ENCODE measurements around the gene FSIP2. TPM values are rescaled to one million over a fixed set of nuclear protein-coding genes. Genes with fewer than 3 reads are reported as not detected.

The FSIP2 gene
- total RNA-seq, 1 donor from 2014 or later = 1.2 TPM

GRCh38 chr2:185734658-185735057 lies 3.9 kb upstream of the FSIP2 start:
- H3K4me3 ChIP-seq = no peak overlapping the region
- no peaks in the 10 kb centered on the region for H3K27me3 ChIP-seq
- intact Hi-C loops (cut with DNase I) = no loop called here
- no peaks in the 10 kb centered on the region for H3K36me3 ChIP-seq
- H3K4me1 ChIP-seq = no peaks in the 10 kb centered on the region
- no peak overlapping the region for H3K27ac ChIP-seq
- TF ChIP-seq POLR2A (IDR thresholded peaks at IDR 0.05) = no peak
- TF ChIP-seq, protein P1, sequence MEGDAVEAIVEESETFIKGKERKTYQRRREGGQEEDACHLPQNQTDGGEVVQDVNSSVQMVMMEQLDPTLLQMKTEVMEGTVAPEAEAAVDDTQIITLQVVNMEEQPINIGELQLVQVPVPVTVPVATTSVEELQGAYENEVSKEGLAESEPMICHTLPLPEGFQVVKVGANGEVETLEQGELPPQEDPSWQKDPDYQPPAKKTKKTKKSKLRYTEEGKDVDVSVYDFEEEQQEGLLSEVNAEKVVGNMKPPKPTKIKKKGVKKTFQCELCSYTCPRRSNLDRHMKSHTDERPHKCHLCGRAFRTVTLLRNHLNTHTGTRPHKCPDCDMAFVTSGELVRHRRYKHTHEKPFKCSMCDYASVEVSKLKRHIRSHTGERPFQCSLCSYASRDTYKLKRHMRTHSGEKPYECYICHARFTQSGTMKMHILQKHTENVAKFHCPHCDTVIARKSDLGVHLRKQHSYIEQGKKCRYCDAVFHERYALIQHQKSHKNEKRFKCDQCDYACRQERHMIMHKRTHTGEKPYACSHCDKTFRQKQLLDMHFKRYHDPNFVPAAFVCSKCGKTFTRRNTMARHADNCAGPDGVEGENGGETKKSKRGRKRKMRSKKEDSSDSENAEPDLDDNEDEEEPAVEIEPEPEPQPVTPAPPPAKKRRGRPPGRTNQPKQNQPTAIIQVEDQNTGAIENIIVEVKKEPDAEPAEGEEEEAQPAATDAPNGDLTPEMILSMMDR (IDR thresholded peaks at IDR 0.05) = no peak
- no peak for TF ChIP-seq POLR2AphosphoS5 (IDR thresholded peaks at IDR 0.05; ENCODE audit: insufficient read depth in 1 of 2, low read depth in 1 of 2)
- H3K9me3 ChIP-seq = no peaks in the 10 kb centered on the region
- no peak for DNase-seq (ENCODE audit: extremely low spot score in 2 of 2)

DNA sequence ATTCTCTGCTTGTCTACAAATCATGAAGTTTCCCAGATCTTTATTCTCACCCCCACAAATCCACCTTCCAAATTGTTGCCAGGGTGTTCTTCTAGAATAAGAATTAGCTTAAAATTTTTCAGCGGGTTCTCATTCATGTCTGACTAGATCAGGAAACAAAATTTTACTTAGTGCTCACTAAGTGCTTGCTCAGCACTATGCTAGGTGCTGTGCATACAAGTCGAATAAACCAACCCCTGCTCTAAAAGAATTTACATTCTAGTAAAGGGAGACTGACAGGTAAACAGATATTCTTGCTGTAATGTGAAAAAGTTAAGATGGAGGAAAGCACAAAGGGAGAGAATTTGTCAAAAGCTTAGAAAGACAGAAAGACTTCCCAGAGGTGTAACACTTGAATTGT lies 2.4 kb upstream of the FSIP2 start:
- TF ChIP-seq POLR2AphosphoS5 (IDR thresholded peaks at IDR 0.05; ENCODE audit: insufficient read depth in 1 of 2, low read depth in 1 of 2) (no peak), POLR2A (IDR thresholded peaks at IDR 0.05) (no peak)
- TF ChIP-seq, protein P1 (IDR thresholded peaks at IDR 0.05) = no peak
- Histone ChIP-seq H3K4me1 (no peaks in the 10 kb centered on the region), H3K27me3 (no peaks in the 10 kb centered on the region), H3K4me3 (no peak overlapping the region), H3K27ac (no peak overlapping the region), H3K9me3 (no peaks in the 10 kb centered on the region), H3K36me3 (no peaks in the 10 kb centered on the region)
- no peak for DNase-seq (ENCODE audit: extremely low spot score in 2 of 2)
- intact Hi-C loops (cut with DNase I) = no loop called here

DNA sequence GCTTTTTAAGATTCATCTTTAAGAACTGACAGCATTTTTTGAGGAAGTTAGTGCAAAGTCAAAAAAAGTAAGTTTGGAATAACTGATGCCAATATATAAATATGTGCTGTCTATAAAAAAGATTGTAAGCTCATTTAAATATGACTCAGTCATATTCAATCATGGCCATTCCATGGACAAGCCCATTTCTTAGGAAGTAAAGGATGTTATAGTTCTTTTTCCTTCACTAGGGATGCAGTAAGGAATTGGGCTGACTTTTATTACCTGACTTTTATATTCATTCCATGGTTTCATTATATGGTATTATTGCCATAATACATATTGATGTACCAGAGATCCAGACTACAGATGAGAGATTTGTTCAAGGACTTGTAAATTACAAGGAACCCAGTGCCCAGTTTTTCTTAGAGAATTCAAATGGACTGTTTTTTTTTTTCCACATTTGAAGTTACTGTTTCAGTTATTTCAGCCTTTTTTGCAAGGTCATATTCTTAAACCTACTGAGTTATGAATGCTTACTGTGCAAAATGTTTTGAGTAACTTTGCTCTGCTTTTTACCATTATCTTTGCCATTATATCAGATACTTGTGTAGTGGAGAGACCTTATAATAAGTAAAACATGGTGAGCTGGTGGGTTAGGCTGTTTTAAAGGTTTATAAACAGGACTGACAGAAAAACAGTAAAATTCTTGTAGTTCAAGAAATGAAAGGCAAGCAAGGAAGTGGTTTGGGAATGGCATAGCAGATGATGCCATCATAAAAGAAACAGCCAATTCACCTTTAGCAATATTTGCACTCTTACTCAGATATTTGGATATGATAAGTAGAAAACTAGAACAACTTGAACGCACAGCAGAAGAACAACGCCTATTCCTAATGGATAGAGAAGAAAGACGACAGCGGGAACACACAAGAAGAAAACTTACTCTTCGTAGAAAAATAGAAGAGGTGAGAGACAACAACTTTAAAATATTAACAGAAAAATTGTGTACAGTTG lies 7.6 kb downstream of the FSIP2 start:
- Histone ChIP-seq H3K4me1 (no peaks in the 10 kb centered on the region), H3K27ac (no peak overlapping the region), H3K4me3 (no peak overlapping the region), H3K9me3 (no peaks in the 10 kb centered on the region), H3K36me3 (no peaks in the 10 kb centered on the region), H3K27me3 (no peaks in the 10 kb centered on the region)
- TF ChIP-seq, protein P1 (IDR thresholded peaks at IDR 0.05) = no peak
- TF ChIP-seq POLR2AphosphoS5 (IDR thresholded peaks at IDR 0.05; ENCODE audit: insufficient read depth in 1 of 2, low read depth in 1 of 2) = no peak
- TF ChIP-seq POLR2A (IDR thresholded peaks at IDR 0.05) = no peak
- intact Hi-C loops (cut with DNase I) = loop anchor here (5.0 kb wide), 1 partner anchor 1914 kb away; no protein-coding TSS in a partner anchor
- no peak for DNase-seq (ENCODE audit: extremely low spot score in 2 of 2)

DNA sequence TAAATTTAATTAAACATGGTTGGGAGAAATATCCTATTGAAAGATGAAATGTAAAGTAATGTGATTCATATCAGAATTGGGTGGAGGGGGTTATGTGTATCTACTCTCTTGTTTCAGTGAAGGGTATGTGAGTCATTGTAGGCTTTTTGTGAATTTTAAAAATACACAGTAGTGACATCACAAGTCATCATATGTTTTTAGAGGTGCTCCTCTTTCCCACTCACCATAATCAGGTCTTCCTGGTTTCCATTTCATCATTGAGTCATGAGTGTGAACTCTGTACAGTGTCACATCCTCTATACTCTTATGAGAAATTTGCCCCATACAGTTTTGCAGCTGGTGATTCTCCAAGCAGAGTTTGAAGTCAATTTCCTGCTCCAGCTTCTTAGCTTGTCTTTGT lies 18.8 kb downstream of the FSIP2 start:
- DNase-seq (ENCODE audit: extremely low spot score in 2 of 2) = no peak
- H3K27me3 ChIP-seq = no peaks in the 10 kb centered on the region
- intact Hi-C loops (cut with DNase I) = no loop called here
- no peaks in the 10 kb centered on the region for H3K4me1 ChIP-seq
- no peak overlapping the region for H3K27ac ChIP-seq
- H3K36me3 ChIP-seq = no peaks in the 10 kb centered on the region
- no peak for TF ChIP-seq POLR2A (IDR thresholded peaks at IDR 0.05)
- TF ChIP-seq POLR2AphosphoS5 (IDR thresholded peaks at IDR 0.05; ENCODE audit: insufficient read depth in 1 of 2, low read depth in 1 of 2) = no peak
- TF ChIP-seq, protein P1 (IDR thresholded peaks at IDR 0.05) = no peak
- H3K4me3 ChIP-seq = no peak overlapping the region
- H3K9me3 ChIP-seq = no peaks in the 10 kb centered on the region

- Histone ChIP-seq H3K9me3 (peaks cover 12% of the 10 kb centered on the region), H3K27ac (no peak overlapping the region), H3K4me1 (no peaks in the 10 kb centered on the region), H3K4me3 (no peak overlapping the region), H3K36me3 (no peaks in the 10 kb centered on the region), H3K27me3 (no peaks in the 10 kb centered on the region)
- intact Hi-C loops (cut with DNase I) = no loop called here
- TF ChIP-seq, protein P1 (IDR thresholded peaks at IDR 0.05) = no peak
- TF ChIP-seq POLR2A (IDR thresholded peaks at IDR 0.05) = no peak
- TF ChIP-seq POLR2AphosphoS5 (IDR thresholded peaks at IDR 0.05; ENCODE audit: insufficient read depth in 1 of 2, low read depth in 1 of 2) = no peak
- DNase-seq (ENCODE audit: extremely low spot score in 2 of 2) = no peak
Observed at GRCh38 chr2:185771396-185771795, 32.8 kb downstream of the FSIP2 start.
